Measurements from ENCODE around the gene SYNJ2.

GRCh38 chr6:157941101-157941863, 40.4 kb upstream of the SYNJ2 start:
- TF ChIP-seq EZH2phosphoT487 (IDR thresholded peaks at IDR 0.05; ENCODE audit: insufficient read depth, low read depth), result no peak
- no peak for TF ChIP-seq EZH2 (IDR thresholded peaks at IDR 0.05; ENCODE audit: insufficient read depth, poor library complexity, severe bottlenecking)
